Measurements from ENCODE around the gene INTS1.

GRCh38 chr7:1495564-1496242, 8.5 kb downstream of the INTS1 start:
- TF ChIP-seq, protein P1, sequence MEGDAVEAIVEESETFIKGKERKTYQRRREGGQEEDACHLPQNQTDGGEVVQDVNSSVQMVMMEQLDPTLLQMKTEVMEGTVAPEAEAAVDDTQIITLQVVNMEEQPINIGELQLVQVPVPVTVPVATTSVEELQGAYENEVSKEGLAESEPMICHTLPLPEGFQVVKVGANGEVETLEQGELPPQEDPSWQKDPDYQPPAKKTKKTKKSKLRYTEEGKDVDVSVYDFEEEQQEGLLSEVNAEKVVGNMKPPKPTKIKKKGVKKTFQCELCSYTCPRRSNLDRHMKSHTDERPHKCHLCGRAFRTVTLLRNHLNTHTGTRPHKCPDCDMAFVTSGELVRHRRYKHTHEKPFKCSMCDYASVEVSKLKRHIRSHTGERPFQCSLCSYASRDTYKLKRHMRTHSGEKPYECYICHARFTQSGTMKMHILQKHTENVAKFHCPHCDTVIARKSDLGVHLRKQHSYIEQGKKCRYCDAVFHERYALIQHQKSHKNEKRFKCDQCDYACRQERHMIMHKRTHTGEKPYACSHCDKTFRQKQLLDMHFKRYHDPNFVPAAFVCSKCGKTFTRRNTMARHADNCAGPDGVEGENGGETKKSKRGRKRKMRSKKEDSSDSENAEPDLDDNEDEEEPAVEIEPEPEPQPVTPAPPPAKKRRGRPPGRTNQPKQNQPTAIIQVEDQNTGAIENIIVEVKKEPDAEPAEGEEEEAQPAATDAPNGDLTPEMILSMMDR (IDR thresholded peaks at IDR 0.05 in 2 of 3, conservative IDR thresholded peaks at IDR 0.05 in 1 of 3; ENCODE audit: control insufficient read depth in 2 of 3, extremely low read depth in 1 of 3, insufficient read depth in 1 of 3, low read depth in 3 of 3, low read length in 3 of 3), result no peak
- no peak for TF ChIP-seq CHD2 (IDR thresholded peaks at IDR 0.05; ENCODE audit: borderline replicate concordance, low read depth, low read length)
- TF ChIP-seq SUZ12 (IDR thresholded peaks at IDR 0.05; ENCODE audit: unreplicated experiment), result no peak
- no peak for TF ChIP-seq ZSCAN29 (IDR thresholded peaks at IDR 0.05)

All from GM12878 (cell line).